K562 (cell line): ENCODE data around the gene GALNT17.

Experiments used
- KDM1A ChIP-seq, 2 experiments: fragments of 450-650 bp; IDR thresholded peaks; 2 replicates each; pipeline ENCODE4 v1.6.1; 2016; ENCODE audit warnings: mild to moderate bottlenecking in 2 of 2
- TF ChIP-seq, protein P1 (sequence below): IDR thresholded peaks from 3 replicates; pipeline ENCODE4 v1.6.1; 2011; ENCODE audit warnings: borderline replicate concordance, mild to moderate bottlenecking, moderate library complexity; ENCODE audit not compliant: insufficient read length; ENCODE audit errors: extremely low read depth

DNA sequence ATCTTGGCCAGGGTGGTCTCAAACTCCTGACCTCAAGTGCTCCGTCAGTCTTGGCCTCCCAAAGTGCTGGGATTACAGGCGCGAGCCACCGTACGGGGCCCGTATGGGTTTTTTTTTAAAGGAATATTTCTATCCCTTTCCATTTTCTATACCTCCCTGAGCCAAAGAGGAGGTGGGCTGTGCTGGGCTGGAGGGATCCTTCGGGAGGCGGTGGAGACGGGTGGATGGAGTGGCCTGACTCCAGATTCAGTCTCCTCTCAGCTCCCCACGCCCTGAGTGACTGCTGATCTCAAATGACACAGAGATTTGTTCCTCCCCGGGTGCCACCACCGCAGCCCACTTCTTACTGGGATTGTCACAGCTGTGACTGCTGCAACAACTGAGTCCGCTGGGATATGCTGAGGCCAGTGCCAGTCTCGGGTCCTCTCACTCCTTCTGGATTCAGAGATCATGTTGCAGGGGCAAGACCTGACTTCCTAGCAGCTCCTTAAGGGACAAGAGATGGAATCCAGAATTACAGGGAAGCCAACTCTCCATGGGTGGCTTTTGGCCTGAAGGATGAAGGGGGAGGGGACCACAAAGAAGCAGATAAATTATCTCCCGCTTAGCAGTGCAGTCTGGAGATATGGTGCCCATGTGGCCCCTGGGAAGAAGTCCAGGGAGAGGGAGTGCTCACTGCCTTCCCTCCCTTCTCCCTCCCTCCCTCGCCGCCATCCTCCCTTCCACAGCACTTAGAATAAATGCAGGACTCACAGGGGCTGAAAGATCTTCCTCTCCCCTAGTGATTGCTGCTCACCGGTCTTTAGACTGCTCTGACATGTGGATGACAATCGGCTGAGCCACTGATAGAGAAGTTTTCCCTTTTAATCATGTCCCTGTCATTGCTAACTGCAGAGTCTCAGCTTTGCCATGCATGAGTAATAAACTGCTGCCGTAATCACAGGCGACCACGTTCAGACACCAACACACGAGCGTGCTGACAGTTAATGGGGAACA lies 14.3 kb downstream of the GALNT17 start:
- no peak for TF ChIP-seq KDM1A (IDR thresholded peaks at IDR 0.05)
- TF ChIP-seq, protein P1, sequence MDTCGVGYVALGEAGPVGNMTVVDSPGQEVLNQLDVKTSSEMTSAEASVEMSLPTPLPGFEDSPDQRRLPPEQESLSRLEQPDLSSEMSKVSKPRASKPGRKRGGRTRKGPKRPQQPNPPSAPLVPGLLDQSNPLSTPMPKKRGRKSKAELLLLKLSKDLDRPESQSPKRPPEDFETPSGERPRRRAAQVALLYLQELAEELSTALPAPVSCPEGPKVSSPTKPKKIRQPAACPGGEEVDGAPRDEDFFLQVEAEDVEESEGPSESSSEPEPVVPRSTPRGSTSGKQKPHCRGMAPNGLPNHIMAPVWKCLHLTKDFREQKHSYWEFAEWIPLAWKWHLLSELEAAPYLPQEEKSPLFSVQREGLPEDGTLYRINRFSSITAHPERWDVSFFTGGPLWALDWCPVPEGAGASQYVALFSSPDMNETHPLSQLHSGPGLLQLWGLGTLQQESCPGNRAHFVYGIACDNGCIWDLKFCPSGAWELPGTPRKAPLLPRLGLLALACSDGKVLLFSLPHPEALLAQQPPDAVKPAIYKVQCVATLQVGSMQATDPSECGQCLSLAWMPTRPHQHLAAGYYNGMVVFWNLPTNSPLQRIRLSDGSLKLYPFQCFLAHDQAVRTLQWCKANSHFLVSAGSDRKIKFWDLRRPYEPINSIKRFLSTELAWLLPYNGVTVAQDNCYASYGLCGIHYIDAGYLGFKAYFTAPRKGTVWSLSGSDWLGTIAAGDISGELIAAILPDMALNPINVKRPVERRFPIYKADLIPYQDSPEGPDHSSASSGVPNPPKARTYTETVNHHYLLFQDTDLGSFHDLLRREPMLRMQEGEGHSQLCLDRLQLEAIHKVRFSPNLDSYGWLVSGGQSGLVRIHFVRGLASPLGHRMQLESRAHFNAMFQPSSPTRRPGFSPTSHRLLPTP = no peak
